GM06990 (cell line): ENCODE results near the gene DPCD.
A peak's percentile ranks its signal among the peaks of the same experiment; 100 is the strongest.

Experiments
- DNase-seq: peaks from one replicate; pipeline ENCODE4 v3.0.0-alpha.2; 2011; ENCODE audit not compliant: insufficient read length; ENCODE audit errors: extremely low read depth
- H3K27me3 ChIP-seq: replicated peaks from 2 replicates; pipeline ENCODE4 v1.6.0; 2011; ENCODE audit warnings: low read length; ENCODE audit not compliant: control insufficient read depth, insufficient read depth
- H3K36me3 ChIP-seq: 2 replicates; pipeline ENCODE4 v1.5.1; 2011; ENCODE audit warnings: low read length; ENCODE audit not compliant: control insufficient read depth, insufficient read depth
- H3K4me3 ChIP-seq: replicated peaks from 2 replicates; pipeline ENCODE4 v1.5.1; 2011; ENCODE audit warnings: low read depth, mild to moderate bottlenecking, control low read depth, low read length
- TF ChIP-seq, protein P1 (sequence below): IDR thresholded peaks from 2 replicates; pipeline ENCODE4 v1.5.1; 2011; ENCODE audit warnings: low read length, control low read depth, mild to moderate bottlenecking, inconsistent platforms; ENCODE audit not compliant: insufficient read depth, poor library complexity, severe bottlenecking

DPCD gene

DNA sequence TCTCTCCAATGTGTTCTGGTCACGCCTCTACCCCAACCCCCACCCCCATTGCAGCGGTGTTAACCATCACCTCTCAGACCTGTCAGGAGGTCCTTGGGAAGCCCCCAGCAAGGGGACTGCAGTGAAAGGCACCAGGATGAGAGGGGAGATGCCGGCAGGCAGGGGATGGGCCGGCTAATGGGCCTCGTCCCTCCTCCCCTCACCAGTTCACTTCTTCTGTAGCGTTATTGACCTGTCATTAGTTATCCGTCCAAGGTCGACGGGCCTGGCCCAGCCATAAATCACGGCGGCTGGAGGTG lies 18.8 kb upstream of the DPCD start:
- Histone ChIP-seq H3K4me3 (no peak overlapping the region), H3K27me3 (no peaks in the 10 kb centered on the region; the same call in none of the 2 replicates), H3K36me3 (no peaks in the 10 kb centered on the region)
- DNase-seq: no peak
- TF ChIP-seq, protein P1, sequence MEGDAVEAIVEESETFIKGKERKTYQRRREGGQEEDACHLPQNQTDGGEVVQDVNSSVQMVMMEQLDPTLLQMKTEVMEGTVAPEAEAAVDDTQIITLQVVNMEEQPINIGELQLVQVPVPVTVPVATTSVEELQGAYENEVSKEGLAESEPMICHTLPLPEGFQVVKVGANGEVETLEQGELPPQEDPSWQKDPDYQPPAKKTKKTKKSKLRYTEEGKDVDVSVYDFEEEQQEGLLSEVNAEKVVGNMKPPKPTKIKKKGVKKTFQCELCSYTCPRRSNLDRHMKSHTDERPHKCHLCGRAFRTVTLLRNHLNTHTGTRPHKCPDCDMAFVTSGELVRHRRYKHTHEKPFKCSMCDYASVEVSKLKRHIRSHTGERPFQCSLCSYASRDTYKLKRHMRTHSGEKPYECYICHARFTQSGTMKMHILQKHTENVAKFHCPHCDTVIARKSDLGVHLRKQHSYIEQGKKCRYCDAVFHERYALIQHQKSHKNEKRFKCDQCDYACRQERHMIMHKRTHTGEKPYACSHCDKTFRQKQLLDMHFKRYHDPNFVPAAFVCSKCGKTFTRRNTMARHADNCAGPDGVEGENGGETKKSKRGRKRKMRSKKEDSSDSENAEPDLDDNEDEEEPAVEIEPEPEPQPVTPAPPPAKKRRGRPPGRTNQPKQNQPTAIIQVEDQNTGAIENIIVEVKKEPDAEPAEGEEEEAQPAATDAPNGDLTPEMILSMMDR: no peak

DNA sequence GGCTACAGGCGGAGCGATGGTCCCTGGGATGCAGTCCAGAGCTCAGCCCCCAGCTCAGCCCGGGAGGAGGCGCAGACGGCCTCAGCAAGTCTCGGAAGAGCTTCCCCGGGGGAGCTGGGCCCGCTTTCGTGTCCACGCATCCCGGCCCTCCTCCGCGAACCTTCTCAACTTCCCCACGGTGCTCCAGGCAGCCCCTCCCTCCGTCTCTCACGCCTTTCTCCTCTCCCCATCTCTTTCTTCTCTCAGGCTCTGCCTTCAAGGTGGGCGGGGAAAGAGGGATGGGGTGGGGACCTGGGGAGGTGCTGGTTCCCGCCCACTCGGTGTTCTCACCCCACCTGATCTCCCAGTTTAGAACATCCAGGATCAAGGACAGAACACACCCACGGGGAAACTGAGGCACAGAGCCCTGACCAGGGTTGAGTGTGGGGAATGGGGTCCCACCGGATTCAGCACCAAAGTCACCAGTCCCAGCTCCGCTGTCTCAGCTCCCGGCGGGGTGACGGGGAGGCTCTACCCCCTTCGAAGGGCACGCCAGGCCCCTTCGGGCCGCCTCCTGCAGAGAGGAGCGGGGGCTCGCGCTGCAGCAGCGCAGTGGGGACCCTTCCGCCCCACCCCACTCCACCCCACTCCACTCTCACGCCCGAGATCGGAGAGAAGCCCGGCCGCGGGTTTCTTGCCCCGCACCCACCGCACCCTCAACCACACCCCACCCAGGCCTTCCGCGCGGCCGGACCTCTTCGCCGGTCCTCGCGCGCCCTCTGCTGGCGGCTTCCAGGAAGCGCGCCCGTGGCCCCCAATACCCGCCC lies 18.3 kb upstream of the DPCD start:
- peak; percentile 81 for DNase-seq
- no peaks in the 10 kb centered on the region; the same call in none of the 2 replicates for H3K27me3 ChIP-seq

DNA sequence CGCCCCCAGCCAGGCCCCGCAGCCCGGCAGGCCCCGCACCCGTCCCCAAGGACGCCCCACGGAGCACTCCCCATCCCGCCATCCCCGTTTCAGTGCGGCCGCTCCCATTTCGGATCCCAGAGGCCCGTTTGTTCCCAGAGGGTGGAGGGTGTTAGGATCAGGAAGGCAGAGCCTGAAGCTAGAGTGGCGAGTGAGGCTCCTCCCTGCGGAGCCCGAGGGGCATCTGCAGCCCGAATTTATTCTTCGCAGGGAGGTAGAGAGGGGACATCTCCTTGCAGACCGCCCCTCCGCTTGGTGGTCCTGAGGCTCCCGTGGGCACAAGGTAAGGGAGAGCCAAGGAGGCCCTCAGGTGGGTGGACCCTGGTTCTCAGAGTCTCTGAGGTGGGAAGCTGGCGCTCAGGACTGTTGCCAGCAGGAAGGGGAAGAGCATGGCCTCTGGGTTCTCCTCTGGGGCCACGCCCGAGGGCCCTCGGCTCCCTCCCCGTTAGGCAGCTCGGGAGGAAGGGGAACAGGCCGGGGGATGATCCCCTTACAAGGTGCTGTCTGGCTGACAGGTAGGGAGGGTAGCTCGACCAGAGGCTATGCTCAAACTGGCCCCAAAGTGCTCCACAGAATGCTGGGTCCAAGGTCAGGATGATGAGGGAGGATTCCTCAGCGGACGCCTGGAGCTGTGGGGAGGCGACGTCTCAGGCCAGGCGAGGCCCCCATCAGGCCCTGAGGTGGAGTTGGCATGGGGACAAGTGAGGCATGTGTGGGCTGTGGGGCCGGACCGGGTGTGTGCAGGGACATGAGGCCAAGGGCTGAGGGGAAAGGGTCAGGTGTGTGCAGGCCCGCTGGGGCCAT lies 17.5 kb upstream of the DPCD start:
- Histone ChIP-seq H3K27me3 (no peaks in the 10 kb centered on the region; the same call in none of the 2 replicates), H3K36me3 (no peaks in the 10 kb centered on the region), H3K4me3 (peak overlapping the region; percentile 77)
- no peak for DNase-seq
- TF ChIP-seq, protein P1: no peak

More for the DNA sequence above, 18.3 kb upstream of the DPCD start:
- H3K4me3 ChIP-seq: peak overlapping the region; percentile 77
- TF ChIP-seq, protein P1: peak; percentile 78
- H3K36me3 ChIP-seq: no peaks in the 10 kb centered on the region

DNA sequence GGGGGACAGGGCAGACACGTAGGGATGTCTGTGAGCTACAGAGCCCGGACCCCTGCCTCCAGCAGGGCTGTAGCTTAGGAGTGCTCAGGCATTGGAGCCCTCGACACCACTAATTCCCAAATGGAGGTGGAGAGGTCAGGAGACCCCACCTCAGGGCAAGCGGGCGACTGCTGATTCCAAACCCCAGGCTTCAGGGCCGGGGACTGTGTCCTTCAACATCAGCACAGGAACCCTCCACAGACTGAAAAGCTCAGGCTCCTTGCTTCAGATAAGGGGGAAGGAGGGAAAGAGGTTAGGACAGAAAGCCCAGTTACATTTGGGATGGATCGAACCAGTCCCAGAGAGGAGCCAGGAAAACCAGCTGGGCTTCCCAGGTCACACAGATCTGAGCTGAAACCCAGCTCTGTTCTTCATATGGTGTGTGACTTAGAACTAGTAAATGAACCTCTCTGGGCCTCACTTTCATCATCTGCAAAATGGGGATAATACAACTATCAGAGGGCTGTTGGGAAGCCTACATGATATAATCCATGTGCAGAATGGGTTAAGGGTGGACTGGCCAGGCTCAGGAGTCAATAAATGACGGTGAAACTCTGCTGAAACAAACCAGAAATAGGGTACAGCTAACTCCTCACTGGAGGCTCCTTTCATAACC lies 16.7 kb upstream of the DPCD start:
- no peak for DNase-seq
- TF ChIP-seq, protein P1: no peak
- Histone ChIP-seq H3K36me3 (no peaks in the 10 kb centered on the region), H3K27me3 (no peaks in the 10 kb centered on the region; the same call in 1 of the 2 replicates), H3K4me3 (no peak overlapping the region)

DNA sequence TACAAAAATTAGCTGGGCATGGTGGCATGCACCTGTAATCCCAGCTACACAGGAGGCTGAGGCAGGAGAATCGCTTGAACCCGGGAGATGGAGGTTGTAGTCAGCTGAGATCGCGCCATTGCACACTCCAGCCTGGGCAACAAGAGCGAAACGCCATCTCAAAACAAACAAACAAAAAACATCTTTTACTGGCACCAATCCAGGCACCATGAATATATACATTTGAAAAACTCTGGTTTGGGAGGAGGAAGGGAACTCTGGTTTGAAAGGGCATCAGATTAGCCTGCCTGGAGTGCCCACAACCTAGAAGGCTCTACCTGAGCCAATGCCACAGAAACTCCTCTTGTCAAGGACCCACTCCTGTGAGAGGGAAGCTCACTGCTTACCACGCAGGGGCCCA lies 16.0 kb upstream of the DPCD start:
- no peaks in the 10 kb centered on the region; the same call in 1 of the 2 replicates for H3K36me3 ChIP-seq
- no peaks in the 10 kb centered on the region for H3K27me3 ChIP-seq
- no peak overlapping the region for H3K4me3 ChIP-seq
- TF ChIP-seq, protein P1: no peak
- no peak for DNase-seq
